NB4 (cell line): Measurements from ENCODE around the gene GLUD2.
"Not testable (repeated sequence)": the region's sequence is repeated elsewhere in the genome, so short reads cannot be mapped to it uniquely, and the experiment has no call there.

Experiments
- DNase-seq: peaks from one replicate; pipeline ENCODE4 v3.0.0; 2010; ENCODE audit warnings: low read depth
- H3K4me3 ChIP-seq: one replicate; pipeline ENCODE4 v1.5.1; 2011; ENCODE audit warnings: mild to moderate bottlenecking, low read depth, low read length, moderate library complexity
- MYC ChIP-seq: IDR thresholded peaks from 2 replicates; pipeline ENCODE4 v1.6.1; 2011; ENCODE audit warnings: low read depth, low read length
- POLR2A ChIP-seq: IDR thresholded peaks from 2 replicates; pipeline ENCODE4 v1.6.1; 2011; ENCODE audit warnings: mild to moderate bottlenecking; ENCODE audit not compliant: insufficient read length; ENCODE audit errors: extremely low read depth
- TF ChIP-seq, protein P1 (sequence below): IDR thresholded peaks from 2 replicates; pipeline ENCODE4 v1.6.1; 2011; ENCODE audit warnings: low read depth, low read length
- TF ChIP-seq, protein P2 (sequence below): IDR thresholded peaks from one replicate; pipeline ENCODE4 v1.5.1; 2012; ENCODE audit warnings: low read depth, low read length

Gene GLUD2

DNA sequence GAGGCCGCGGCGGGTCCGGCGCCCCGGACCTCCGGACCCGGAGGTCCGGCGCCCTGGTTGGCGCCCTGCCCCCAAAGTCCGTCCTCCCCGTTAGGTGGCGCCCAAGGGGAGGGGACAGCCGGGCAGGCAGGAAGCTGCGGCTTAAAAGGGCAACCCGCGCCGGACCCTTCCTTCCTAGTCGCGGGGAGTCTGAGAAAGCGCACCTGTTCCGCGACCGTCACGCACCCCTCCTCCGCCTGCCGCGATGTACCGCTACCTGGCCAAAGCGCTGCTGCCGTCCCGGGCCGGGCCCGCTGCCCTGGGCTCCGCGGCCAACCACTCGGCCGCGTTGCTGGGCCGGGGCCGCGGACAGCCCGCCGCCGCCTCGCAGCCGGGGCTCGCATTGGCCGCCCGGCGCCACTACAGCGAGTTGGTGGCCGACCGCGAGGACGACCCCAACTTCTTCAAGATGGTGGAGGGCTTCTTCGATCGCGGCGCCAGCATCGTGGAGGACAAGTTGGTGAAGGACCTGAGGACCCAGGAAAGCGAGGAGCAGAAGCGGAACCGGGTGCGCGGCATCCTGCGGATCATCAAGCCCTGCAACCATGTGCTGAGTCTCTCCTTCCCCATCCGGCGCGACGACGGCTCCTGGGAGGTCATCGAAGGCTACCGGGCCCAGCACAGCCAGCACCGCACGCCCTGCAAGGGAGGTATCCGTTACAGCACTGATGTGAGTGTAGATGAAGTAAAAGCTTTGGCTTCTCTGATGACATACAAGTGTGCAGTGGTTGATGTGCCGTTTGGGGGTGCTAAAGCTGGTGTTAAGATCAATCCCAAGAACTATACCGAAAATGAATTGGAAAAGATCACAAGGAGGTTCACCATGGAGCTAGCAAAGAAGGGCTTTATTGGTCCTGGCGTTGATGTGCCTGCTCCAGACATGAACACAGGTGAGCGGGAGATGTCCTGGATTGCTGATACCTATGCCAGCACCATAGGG is at the start of gene GLUD2:
TSS of gene GLUD2 (plus strand) at position 170 of the 979 bp plus-strand sequence. CDS start at position 245, 75 bp downstream.
- DNase-seq, H3K4me3 ChIP-seq: not testable (repeated sequence)

DNA sequence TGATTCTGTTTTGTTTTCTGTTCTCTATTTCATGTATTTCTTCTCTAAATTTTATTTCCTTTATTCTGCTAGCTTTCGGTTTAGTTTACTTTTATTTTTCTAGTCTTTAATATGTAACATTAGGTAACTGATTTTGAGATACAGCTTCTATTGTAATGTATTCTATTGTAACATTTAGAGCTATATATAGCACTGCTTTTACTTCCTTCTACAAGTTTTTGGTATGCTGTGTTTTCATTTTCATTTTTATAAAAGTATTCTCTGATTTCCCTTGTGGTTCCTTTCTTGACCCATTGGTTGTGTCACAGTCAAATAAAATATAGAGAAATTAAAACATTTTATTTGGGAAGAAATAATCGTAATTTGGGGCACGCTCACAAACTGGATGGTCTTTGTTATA is 48.0 kb upstream of the GLUD2 start:
- no peak for TF ChIP-seq MYC
- TF ChIP-seq, protein P1, sequence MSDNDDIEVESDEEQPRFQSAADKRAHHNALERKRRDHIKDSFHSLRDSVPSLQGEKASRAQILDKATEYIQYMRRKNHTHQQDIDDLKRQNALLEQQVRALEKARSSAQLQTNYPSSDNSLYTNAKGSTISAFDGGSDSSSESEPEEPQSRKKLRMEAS: no peak
- TF ChIP-seq, protein P2, sequence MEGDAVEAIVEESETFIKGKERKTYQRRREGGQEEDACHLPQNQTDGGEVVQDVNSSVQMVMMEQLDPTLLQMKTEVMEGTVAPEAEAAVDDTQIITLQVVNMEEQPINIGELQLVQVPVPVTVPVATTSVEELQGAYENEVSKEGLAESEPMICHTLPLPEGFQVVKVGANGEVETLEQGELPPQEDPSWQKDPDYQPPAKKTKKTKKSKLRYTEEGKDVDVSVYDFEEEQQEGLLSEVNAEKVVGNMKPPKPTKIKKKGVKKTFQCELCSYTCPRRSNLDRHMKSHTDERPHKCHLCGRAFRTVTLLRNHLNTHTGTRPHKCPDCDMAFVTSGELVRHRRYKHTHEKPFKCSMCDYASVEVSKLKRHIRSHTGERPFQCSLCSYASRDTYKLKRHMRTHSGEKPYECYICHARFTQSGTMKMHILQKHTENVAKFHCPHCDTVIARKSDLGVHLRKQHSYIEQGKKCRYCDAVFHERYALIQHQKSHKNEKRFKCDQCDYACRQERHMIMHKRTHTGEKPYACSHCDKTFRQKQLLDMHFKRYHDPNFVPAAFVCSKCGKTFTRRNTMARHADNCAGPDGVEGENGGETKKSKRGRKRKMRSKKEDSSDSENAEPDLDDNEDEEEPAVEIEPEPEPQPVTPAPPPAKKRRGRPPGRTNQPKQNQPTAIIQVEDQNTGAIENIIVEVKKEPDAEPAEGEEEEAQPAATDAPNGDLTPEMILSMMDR: no peak
- no peak for TF ChIP-seq POLR2A
- DNase-seq: no peak

DNA sequence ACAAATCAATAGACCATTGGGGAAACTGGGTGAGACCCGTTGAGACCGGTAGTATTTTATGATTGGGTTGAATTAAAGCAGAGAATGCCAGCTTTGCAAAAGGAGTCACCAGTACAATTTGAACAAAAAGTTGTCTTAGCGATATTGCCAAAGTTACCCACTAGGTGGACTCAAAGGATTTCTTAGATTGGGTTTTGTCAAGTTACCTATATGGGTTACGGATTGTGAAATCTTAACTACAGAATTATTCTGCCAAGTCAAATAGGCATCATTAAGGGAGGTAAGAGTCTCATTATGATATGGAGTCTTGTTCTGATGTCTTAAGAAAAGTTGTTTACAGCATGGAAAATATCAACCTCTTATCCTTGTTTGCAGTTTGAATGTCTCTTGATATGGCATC is 46.8 kb upstream of the GLUD2 start:
- peak; percentile 9 for DNase-seq
- TF ChIP-seq, protein P2: no peak
- TF ChIP-seq, protein P1: no peak
- TF ChIP-seq POLR2A: no peak
- no peak for TF ChIP-seq MYC
- H3K4me3 ChIP-seq: no peak overlapping the region

More for the DNA sequence above, 48.0 kb upstream of the GLUD2 start:
- H3K4me3 ChIP-seq: no peak overlapping the region

DNA sequence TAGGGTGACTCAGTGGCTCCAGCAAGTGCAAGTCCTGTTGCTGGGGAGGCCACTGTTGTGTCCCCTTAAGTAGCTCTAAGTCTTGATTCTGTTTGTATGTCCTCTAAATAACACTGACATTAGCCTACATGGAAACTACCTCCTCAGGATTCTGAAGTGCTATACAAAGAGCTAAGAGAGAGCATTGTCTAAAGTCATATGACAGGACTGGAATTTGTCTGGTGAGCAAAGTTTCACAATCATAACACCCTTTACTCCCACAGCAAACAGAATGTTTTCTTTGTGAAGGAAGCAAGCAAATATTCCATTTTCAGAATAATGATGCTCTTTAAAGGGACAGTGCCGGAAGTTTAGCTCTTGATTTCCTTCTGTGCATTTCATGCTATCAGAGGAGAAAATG is 38.5 kb upstream of the GLUD2 start:
- TF ChIP-seq MYC (no peak), POLR2A (no peak)
- TF ChIP-seq, protein P2: no peak
- TF ChIP-seq, protein P1: no peak
- no peak overlapping the region for H3K4me3 ChIP-seq
- DNase-seq: no peak

DNA sequence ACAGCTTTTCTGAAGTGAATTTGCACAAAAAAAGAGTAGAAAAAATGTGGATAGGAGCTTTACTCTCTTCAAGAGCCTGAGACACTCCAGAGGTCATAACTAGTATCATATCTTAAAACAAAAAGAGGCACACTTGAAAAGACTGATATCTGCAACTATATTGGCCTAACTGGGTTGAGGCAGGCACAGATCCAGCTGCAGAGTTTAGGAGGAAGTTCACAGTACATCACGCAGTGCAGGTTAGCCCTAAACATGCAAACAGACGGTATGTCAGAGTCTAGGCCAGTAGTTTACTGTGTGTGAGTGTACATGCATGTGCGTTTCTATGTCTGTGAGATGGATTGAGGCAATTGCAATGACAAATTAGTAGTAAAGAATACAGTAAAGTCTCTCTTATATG is 37.6 kb upstream of the GLUD2 start:
- no peak for DNase-seq
- no peak overlapping the region for H3K4me3 ChIP-seq
- TF ChIP-seq MYC: no peak
- TF ChIP-seq, protein P1: no peak
- TF ChIP-seq, protein P2: no peak
- TF ChIP-seq POLR2A: no peak

DNA sequence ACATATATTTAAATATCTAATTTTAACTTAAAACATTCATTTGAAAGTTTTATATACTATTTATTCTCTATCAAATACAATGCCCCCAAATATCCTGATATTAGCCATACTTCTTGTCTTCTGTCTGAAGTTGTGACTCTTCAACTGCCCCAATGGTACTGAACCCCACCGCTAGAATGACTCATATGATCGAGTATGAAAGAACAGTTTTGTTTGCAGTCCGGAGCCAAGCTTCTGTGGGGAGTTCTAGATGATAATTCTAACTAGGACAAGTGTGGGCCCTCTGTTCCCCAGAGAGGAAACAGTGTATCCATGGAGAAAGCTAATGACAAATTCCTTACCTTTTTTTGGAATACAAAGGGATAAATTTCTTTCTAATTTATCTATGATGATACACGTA is 37.2 kb upstream of the GLUD2 start:
- H3K4me3 ChIP-seq: no peak overlapping the region
- TF ChIP-seq POLR2A (no peak), MYC (no peak)
- TF ChIP-seq, protein P2: no peak
- TF ChIP-seq, protein P1: no peak
- no peak for DNase-seq
